ENCODE data around the gene NAA15. TPM values are rescaled to one million over a fixed set of nuclear protein-coding genes. Genes with fewer than 3 reads are reported as not detected.

The NAA15 gene
- total RNA-seq, 1 donor from 2014 or later, result 35.1 TPM

DNA sequence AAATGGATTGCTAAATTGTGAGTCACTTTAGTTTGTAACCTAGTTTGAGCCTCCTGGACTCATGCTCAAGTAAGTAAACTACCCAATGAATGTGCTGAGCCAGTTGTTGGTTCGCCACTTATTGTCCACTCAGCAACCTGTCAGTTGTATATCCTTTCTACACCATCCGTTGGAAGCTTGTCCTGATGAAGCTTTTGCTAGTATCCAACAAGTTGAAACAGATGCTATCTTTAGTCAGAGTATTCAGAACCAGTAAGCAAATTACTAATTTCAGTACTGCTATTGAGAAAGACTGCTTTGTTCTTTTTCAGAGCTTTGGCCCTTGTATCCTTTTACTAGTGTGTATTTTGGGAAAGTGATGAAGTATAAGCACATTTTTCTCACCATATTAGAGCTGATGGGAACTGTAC is 4.3 kb upstream of the NAA15 start:
- H3K27ac Mint-ChIP-seq (ENCODE audit: unreplicated experiment), result no peak overlapping the region

DNA sequence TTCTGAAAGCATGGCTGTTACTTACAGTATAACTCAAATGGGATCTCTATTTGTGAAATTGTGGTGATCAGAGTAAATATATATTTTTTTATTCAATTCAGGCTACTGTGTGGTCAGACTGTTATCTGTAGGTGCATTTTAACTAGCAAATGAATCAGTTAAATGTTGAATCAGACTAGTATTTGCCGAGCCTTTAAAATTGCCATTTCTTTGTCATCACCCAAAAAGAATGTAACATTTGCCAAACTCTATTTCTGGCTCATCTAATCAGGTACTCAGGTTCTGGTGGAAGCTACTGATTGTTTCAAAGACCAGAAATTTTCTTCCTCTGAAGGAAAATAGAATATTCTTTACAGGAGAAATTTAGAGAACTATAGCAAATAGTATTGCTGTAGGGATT is 1.8 kb upstream of the NAA15 start:
- peaks cover 43% of the 10 kb centered on the region for H3K4me1 Mint-ChIP-seq (ENCODE audit: unreplicated experiment)
- no peaks in the 10 kb centered on the region for H3K36me3 Mint-ChIP-seq (ENCODE audit: unreplicated experiment)
- no peak for DNase-seq (ENCODE audit: extremely low spot score, unreplicated experiment)
- H3K27me3 Mint-ChIP-seq (ENCODE audit: unreplicated experiment), result no peaks in the 10 kb centered on the region
- TF ChIP-seq, protein P1, sequence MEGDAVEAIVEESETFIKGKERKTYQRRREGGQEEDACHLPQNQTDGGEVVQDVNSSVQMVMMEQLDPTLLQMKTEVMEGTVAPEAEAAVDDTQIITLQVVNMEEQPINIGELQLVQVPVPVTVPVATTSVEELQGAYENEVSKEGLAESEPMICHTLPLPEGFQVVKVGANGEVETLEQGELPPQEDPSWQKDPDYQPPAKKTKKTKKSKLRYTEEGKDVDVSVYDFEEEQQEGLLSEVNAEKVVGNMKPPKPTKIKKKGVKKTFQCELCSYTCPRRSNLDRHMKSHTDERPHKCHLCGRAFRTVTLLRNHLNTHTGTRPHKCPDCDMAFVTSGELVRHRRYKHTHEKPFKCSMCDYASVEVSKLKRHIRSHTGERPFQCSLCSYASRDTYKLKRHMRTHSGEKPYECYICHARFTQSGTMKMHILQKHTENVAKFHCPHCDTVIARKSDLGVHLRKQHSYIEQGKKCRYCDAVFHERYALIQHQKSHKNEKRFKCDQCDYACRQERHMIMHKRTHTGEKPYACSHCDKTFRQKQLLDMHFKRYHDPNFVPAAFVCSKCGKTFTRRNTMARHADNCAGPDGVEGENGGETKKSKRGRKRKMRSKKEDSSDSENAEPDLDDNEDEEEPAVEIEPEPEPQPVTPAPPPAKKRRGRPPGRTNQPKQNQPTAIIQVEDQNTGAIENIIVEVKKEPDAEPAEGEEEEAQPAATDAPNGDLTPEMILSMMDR (IDR thresholded peaks at IDR 0.05), result no peak
- H3K9me3 Mint-ChIP-seq (ENCODE audit: unreplicated experiment), result no peaks in the 10 kb centered on the region
- peak overlapping the region; percentile 99 for H3K27ac Mint-ChIP-seq (ENCODE audit: unreplicated experiment)
- H3K4me3 Mint-ChIP-seq (ENCODE audit: unreplicated experiment), result peak overlapping the region; percentile 100

More for the DNA sequence above, 4.3 kb upstream of the NAA15 start:
- Mint-ChIP-seq H3K4me1 (ENCODE audit: unreplicated experiment) (peaks cover 29% of the 10 kb centered on the region), H3K4me3 (ENCODE audit: unreplicated experiment) (no peak overlapping the region), H3K27me3 (ENCODE audit: unreplicated experiment) (no peaks in the 10 kb centered on the region), H3K9me3 (ENCODE audit: unreplicated experiment) (no peaks in the 10 kb centered on the region), H3K36me3 (ENCODE audit: unreplicated experiment) (peaks cover 4% of the 10 kb centered on the region)
- TF ChIP-seq, protein P1 (IDR thresholded peaks at IDR 0.05), result no peak
- no peak for DNase-seq (ENCODE audit: extremely low spot score, unreplicated experiment)

DNA sequence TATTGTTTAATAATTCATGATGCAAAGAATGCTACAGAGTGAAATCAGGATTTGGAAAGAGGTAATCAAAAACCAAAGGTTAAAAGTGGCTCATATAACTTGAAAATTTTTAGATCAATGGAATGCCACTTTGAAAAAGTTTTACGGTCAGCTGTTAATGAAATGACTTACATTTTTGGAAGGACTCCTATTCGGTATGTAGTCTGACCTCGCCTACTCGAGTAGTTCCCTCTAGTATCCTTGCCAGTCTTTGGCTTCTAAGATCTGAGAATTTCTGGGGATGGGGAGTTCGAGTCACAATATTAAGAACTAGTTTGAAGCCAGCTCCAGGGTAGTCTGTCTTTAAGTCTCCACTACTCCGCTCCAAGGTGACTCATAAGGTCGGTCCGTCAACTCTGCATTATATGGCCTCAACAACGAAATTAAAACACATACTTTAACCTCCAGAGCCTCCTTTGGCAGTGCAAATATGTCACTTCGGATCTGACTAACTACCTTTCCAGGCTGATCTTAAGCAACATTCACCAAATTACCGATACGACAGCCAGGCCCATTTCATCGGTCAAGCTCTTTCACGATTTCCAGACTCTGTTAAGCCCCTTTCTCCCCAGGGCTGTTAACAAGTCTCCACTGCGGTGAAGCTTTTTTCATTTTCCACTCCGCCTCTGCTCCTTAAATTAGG is 733 bp upstream of the NAA15 start:
- H3K27ac Mint-ChIP-seq (ENCODE audit: unreplicated experiment), result peak overlapping the region; percentile 99
- H3K27me3 Mint-ChIP-seq (ENCODE audit: unreplicated experiment), result no peaks in the 10 kb centered on the region

DNA sequence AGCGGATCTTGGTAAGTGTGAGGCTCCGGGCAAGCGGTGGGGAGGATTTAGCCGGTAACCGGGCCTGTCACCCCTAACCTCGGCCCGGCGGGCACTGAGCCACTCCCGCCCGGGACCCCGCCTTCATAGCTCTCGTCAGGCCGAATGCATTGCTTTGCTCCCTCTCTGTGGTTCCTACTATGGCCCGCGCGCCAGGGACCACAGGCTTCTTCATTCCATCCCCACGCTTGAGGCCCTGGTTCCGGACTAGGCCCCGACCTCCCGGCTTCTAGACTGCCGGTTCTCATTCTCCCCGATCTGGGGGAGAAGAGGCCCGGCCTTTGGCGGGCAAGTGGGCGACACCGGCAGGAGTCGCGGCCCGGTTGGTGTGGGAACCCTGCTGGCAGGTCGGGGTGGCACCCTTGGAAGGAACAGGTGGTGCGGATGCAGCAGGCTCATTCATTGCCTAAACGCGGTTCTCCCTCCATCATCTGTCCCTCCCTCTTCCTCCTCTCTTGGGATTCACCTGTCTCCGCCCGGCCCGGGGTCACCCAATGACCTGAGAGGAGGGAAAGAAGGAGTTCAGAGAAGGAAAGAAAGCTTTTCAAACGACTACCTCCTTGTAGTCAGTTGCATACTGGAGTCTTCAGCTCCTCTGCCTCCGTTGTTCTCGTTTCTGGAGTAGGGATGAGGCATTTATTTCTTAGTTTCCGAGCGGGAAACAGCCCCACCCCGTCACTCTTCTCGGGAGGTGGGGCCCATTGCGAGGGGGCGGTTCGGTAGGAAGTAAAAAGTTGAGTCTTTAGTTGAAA is 711 bp downstream of the NAA15 start, which contains the start of gene NDUFC1:
Gene NDUFC1 (minus strand): TSS at position 657 of the 791 bp plus-strand sequence. CDS start 6,679 bp downstream, outside the sequence.
- DNase-seq (ENCODE audit: extremely low spot score, unreplicated experiment), result peak; percentile 85
- Mint-ChIP-seq H3K27me3 (ENCODE audit: unreplicated experiment) (no peaks in the 10 kb centered on the region), H3K27ac (ENCODE audit: unreplicated experiment) (peak within 1 kb of the TSS; percentile 99), H3K9me3 (ENCODE audit: unreplicated experiment) (peaks cover 3% of the 10 kb centered on the region), H3K4me1 (ENCODE audit: unreplicated experiment) (peaks cover 34% of the 10 kb centered on the region), H3K36me3 (ENCODE audit: unreplicated experiment) (peaks cover 7% of the 10 kb centered on the region), H3K4me3 (ENCODE audit: unreplicated experiment) (peak within 1 kb of the TSS; percentile 100)
- TF ChIP-seq, protein P1 (IDR thresholded peaks at IDR 0.05), result no peak

More for the DNA sequence above, 733 bp upstream of the NAA15 start:
- TF ChIP-seq, protein P1 (IDR thresholded peaks at IDR 0.05), result no peak
- Mint-ChIP-seq H3K4me3 (ENCODE audit: unreplicated experiment) (peak overlapping the region; percentile 100), H3K4me1 (ENCODE audit: unreplicated experiment) (peaks cover 38% of the 10 kb centered on the region), H3K36me3 (ENCODE audit: unreplicated experiment) (peaks cover 3% of the 10 kb centered on the region), H3K9me3 (ENCODE audit: unreplicated experiment) (peaks cover 3% of the 10 kb centered on the region)
- peak; percentile 19 for DNase-seq (ENCODE audit: extremely low spot score, unreplicated experiment)

DNA sequence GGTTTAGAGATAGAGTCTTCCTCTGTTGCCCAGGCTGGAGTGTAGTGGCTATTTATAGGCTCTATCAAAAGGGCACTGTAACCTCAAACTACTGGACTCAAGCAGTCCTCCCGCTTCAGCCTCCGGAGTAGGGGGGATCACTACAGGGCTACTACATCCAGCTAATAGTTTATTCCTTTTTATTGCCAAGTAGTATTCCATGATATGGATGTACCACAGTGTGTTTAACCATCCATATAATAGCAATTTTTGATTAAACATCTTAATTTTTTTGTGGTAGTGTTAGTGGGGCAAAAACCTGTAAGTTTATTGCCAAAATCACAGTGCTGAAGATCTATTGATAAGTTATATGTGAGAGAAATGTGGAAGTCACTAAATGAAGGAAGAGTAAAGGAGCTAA is 3.6 kb downstream of the NAA15 start:
- peaks cover 7% of the 10 kb centered on the region for H3K36me3 Mint-ChIP-seq (ENCODE audit: unreplicated experiment)
- H3K9me3 Mint-ChIP-seq (ENCODE audit: unreplicated experiment), result peaks cover 3% of the 10 kb centered on the region
- H3K27ac Mint-ChIP-seq (ENCODE audit: unreplicated experiment), result no peak overlapping the region
- H3K4me1 Mint-ChIP-seq (ENCODE audit: unreplicated experiment), result peaks cover 29% of the 10 kb centered on the region
- no peak overlapping the region for H3K4me3 Mint-ChIP-seq (ENCODE audit: unreplicated experiment)
- no peak for DNase-seq (ENCODE audit: extremely low spot score, unreplicated experiment)
- H3K27me3 Mint-ChIP-seq (ENCODE audit: unreplicated experiment), result no peaks in the 10 kb centered on the region
- TF ChIP-seq, protein P1 (IDR thresholded peaks at IDR 0.05), result no peak
